Type B pancreatic cell (in vitro differentiated cells): ENCODE measurements around the gene TRMT1. TPM values are rescaled to one million over a fixed set of nuclear protein-coding genes. Genes with fewer than 3 reads are reported as not detected.

Source experiments
- DNase-seq: peaks from one replicate; pipeline ENCODE4 v3.0.0; 2021; ENCODE audit warnings: mixed read lengths; ENCODE audit not compliant: unreplicated experiment; ENCODE audit errors: extremely low spot score
- H3K27ac Mint-ChIP-seq: 2 replicates; pipeline ENCODE4 v1.8.0; 2021; ENCODE audit warnings: mild to moderate bottlenecking, mixed read lengths
- H3K27me3 Mint-ChIP-seq: 2 replicates; pipeline ENCODE4 v1.8.0; 2021; ENCODE audit warnings: mixed read lengths
- H3K36me3 Mint-ChIP-seq: 2 replicates; pipeline ENCODE4 v1.8.0; 2021; ENCODE audit warnings: mixed read lengths
- H3K4me1 Mint-ChIP-seq: one replicate; pipeline ENCODE4 v1.8.0; 2021; ENCODE audit warnings: mixed read lengths; ENCODE audit not compliant: unreplicated experiment
- H3K4me3 Mint-ChIP-seq: 2 replicates; pipeline ENCODE4 v1.8.0; 2021; ENCODE audit warnings: mild to moderate bottlenecking, mixed read lengths
- H3K9me3 Mint-ChIP-seq: 2 replicates; pipeline ENCODE4 v1.8.0; 2021; ENCODE audit warnings: mixed read lengths
- CTCF ChIP-seq: fragments of 200-600 bp; sonication (generic); conservative IDR thresholded peaks from 2 replicates; pipeline ENCODE4 v1.5.0; 2021; ENCODE audit warnings: antibody characterized with exemption, mild to moderate bottlenecking
- total RNA-seq: library from RNA; stranded (reverse); gene quantifications from 2 replicates; pipeline ENCODE4 v1.2.1, GENCODE V29; 2021; ENCODE audit warnings: low replicate concordance

TRMT1 gene
- total RNA-seq, 1 donor from 2014 or later = 69.7 TPM

- no peaks in the 10 kb centered on the region for H3K36me3 Mint-ChIP-seq
- no peak for TF ChIP-seq CTCF
- H3K9me3 Mint-ChIP-seq = no peaks in the 10 kb centered on the region
- peaks cover 74% of the 10 kb centered on the region for H3K27me3 Mint-ChIP-seq
- no peak overlapping the region for H3K4me3 Mint-ChIP-seq
- DNase-seq = no peak
- no peak overlapping the region for H3K27ac Mint-ChIP-seq
- peaks cover 36% of the 10 kb centered on the region for H3K4me1 Mint-ChIP-seq
These were observed 59.4 kb downstream of the TRMT1 start for GRCh38 chr19:13057147-13057572.

- peaks cover 46% of the 10 kb centered on the region for H3K4me1 Mint-ChIP-seq
- peak overlapping the region; percentile 71 for H3K4me3 Mint-ChIP-seq
- H3K27me3 Mint-ChIP-seq = peaks cover 73% of the 10 kb centered on the region
- DNase-seq = peak; percentile 80
- H3K27ac Mint-ChIP-seq = peak overlapping the region; percentile 82
- no peaks in the 10 kb centered on the region for H3K36me3 Mint-ChIP-seq
- no peak for TF ChIP-seq CTCF
- H3K9me3 Mint-ChIP-seq = no peaks in the 10 kb centered on the region
These were observed 60.4 kb downstream of the TRMT1 start for GRCh38 chr19:13056052-13056660.

- DNase-seq = peak; percentile 88
- no peaks in the 10 kb centered on the region for H3K36me3 Mint-ChIP-seq
These were observed 61.1 kb downstream of the TRMT1 start for GRCh38 chr19:13055213-13056051.

More at GRCh38 chr19:13055213-13056051, 61.1 kb downstream of the TRMT1 start:
- TF ChIP-seq CTCF = no peak
- Mint-ChIP-seq H3K9me3 (no peaks in the 10 kb centered on the region), H3K27me3 (peaks cover 73% of the 10 kb centered on the region), H3K27ac (peak overlapping the region; percentile 82), H3K4me3 (peak overlapping the region; percentile 71), H3K4me1 (peaks cover 51% of the 10 kb centered on the region)

Other genes with a start within 250 kb of the TRMT1 start
- 17.9 and 24.6 TPM in 2 replicates for gene DNASE2, start 235.3 kb downstream of the TRMT1 start, total RNA-seq
- gene KLF1, start 229.5 kb downstream of the TRMT1 start, total RNA-seq = not detected in 2 replicates
- gene GCDH, start 225.6 kb downstream of the TRMT1 start, total RNA-seq = 29.7 and 46.8 TPM in 2 replicates
- gene SYCE2, start 197.4 kb downstream of the TRMT1 start, total RNA-seq = 1.8 TPM in 1 of 2 replicates, not detected in the other
- gene FARSA, start 183.0 kb downstream of the TRMT1 start, total RNA-seq = 67.5 and 68.5 TPM in 2 replicates
- 1,188 and 1,294 TPM in 2 replicates for gene CALR, start 178.1 kb downstream of the TRMT1 start, total RNA-seq
- 77.1 and 82.3 TPM in 2 replicates for gene RAD23A, start 170.9 kb downstream of the TRMT1 start, total RNA-seq
- gene GADD45GIP1, start 159.5 kb downstream of the TRMT1 start, total RNA-seq = 23.1 and 24.8 TPM in 2 replicates
- not detected in 2 replicates for gene DAND5, start 147.2 kb downstream of the TRMT1 start, total RNA-seq
- gene NFIX, start 121.3 kb downstream of the TRMT1 start, total RNA-seq = 4.2 and 12.4 TPM in 2 replicates
- gene LYL1, start 13.9 kb downstream of the TRMT1 start, total RNA-seq = 0.19 TPM in 1 of 2 replicates, not detected in the other
- 66.8 and 77.9 TPM in 2 replicates for gene NACC1, start 1.5 kb upstream of the TRMT1 start, total RNA-seq
- gene STX10, start 33.6 kb upstream of the TRMT1 start, total RNA-seq = 45.2 and 46.8 TPM in 2 replicates
- 103 and 322 TPM in 2 replicates for gene IER2, start 33.7 kb upstream of the TRMT1 start, total RNA-seq